GM23248 (cell line): ENCODE data around the gene NOTCH2. TPM values are rescaled to one million over a fixed set of nuclear protein-coding genes. Genes with fewer than 3 reads are reported as not detected.

ENCODE experiments used
- DNase-seq: peaks from one replicate; pipeline ENCODE4 v3.0.0-alpha.2; 2015
- H2AFZ ChIP-seq: fragments of 200-600 bp; sonication (generic); 2 replicates; pipeline ENCODE4 v1.6.1; 2016; ENCODE audit warnings: antibody characterized with exemption
- H3F3A ChIP-seq: fragments of 200-600 bp; sonication (generic); 2 replicates; pipeline ENCODE4 v1.6.1; 2016; ENCODE audit warnings: mild to moderate bottlenecking, antibody characterized with exemption, mixed run types; ENCODE audit not compliant: insufficient read depth
- H3K27ac ChIP-seq: fragments of 200-600 bp; sonication (generic); 2 replicates; pipeline ENCODE4 v1.5.1; 2016; ENCODE audit warnings: mild to moderate bottlenecking
- H3K27me3 ChIP-seq: fragments of 200-600 bp; sonication (generic); replicated peaks from 2 replicates; pipeline ENCODE4 v1.6.1; 2016; ENCODE audit warnings: mild to moderate bottlenecking; ENCODE audit not compliant: insufficient read depth
- H3K36me3 ChIP-seq: fragments of 200-600 bp; sonication (generic); 2 replicates; pipeline ENCODE4 v1.6.1; 2016; ENCODE audit warnings: low read depth, mild to moderate bottlenecking
- H3K4me1 ChIP-seq: fragments of 200-600 bp; sonication (generic); 2 replicates; pipeline ENCODE4 v1.6.1; 2016; ENCODE audit warnings: mild to moderate bottlenecking; ENCODE audit not compliant: insufficient read depth
- H3K4me2 ChIP-seq: fragments of 200-600 bp; sonication (generic); one replicate; pipeline ENCODE4 v1.6.1; 2016; ENCODE audit warnings: mild to moderate bottlenecking; ENCODE audit not compliant: unreplicated experiment
- H3K4me3 ChIP-seq: fragments of 200-600 bp; sonication (generic); 2 replicates; pipeline ENCODE4 v1.5.1; 2016; ENCODE audit warnings: mild to moderate bottlenecking
- H3K79me2 ChIP-seq: fragments of 200-600 bp; sonication (generic); 2 replicates; pipeline ENCODE4 v1.6.1; 2016; ENCODE audit warnings: mild to moderate bottlenecking; ENCODE audit not compliant: insufficient read depth
- H3K9ac ChIP-seq: fragments of 200-600 bp; sonication (generic); 2 replicates; pipeline ENCODE4 v1.6.1; 2016; ENCODE audit warnings: mild to moderate bottlenecking
- H3K9me2 ChIP-seq: fragments of 200-600 bp; sonication (generic); 2 replicates; pipeline ENCODE4 v1.6.1; 2016; ENCODE audit warnings: mixed run types, mild to moderate bottlenecking, moderate library complexity; ENCODE audit not compliant: insufficient read depth
- H3K9me3 ChIP-seq: fragments of 200-600 bp; sonication (generic); one replicate; pipeline ENCODE4 v1.6.1; 2017; ENCODE audit warnings: low read depth
- H4K20me1 ChIP-seq: fragments of 200-600 bp; sonication (generic); 2 replicates; pipeline ENCODE4 v1.6.0; 2016; ENCODE audit not compliant: insufficient read depth
- EZH2 ChIP-seq: fragments of 200-600 bp; sonication (generic); IDR thresholded peaks from 2 replicates; pipeline ENCODE4 v1.6.1; 2018; ENCODE audit warnings: antibody characterized with exemption, mild to moderate bottlenecking; ENCODE audit not compliant: insufficient read depth, poor library complexity, severe bottlenecking
- EZH2phosphoT487 ChIP-seq: fragments of 200-600 bp; sonication (generic); IDR thresholded peaks from 2 replicates; pipeline ENCODE4 v1.6.1; 2018; ENCODE audit warnings: antibody characterized with exemption, moderate library complexity, mild to moderate bottlenecking, low read depth; ENCODE audit not compliant: insufficient read depth
- WGBS, 2 experiments: methylation state at CpG; one replicate each; pipeline ENCODE4 v1.1.6; 2015 to 2017; ENCODE audit warnings: low lambda C conversion rate in 2 of 2, low coverage in 1 of 2; ENCODE audit errors: missing lambda C conversion rate in 2 of 2; 5-methylcytosine and 5-hydroxymethylcytosine counted together
- in situ Hi-C: fragments of 300-500 bp; cut with MboI; formaldehyde crosslinking; loops from 2 replicates; pipeline ENCODE4 v1.15.0; 2020
- polyA plus RNA-seq: library from polyadenylated mRNA; unstranded; fragments of >200 nt; fragmentation: Nextera tagmentation; extraction: Ambion mirVana; gene quantifications from 2 replicates; pipeline ENCODE4 v1.2.1, GENCODE V29; 2016
- total RNA-seq: library from RNA; depleted of rRNA; stranded (reverse); fragments of >200 nt; shearing (Covaris generic); gene quantifications from 2 replicates; pipeline ENCODE4 v1.2.3, GENCODE V29; 2014

NOTCH2 gene
- total and polyA plus RNA-seq, 2 experiments from 2014 or later: 45.2 to 136 TPM

- no peaks in the 10 kb centered on the region for H3K27me3 ChIP-seq
- no peak for DNase-seq
- in situ Hi-C loops: no loop called here
- no peaks in the 10 kb centered on the region for H3K9me3 ChIP-seq
- no peaks in the 10 kb centered on the region; the same call in 1 of the 2 replicates for H4K20me1 ChIP-seq
- no peak for TF ChIP-seq EZH2
- TF ChIP-seq EZH2phosphoT487: no peak
- no peak overlapping the region for H2AFZ ChIP-seq
- H3K79me2 ChIP-seq: peaks cover 26% of the 10 kb centered on the region
- no peaks in the 10 kb centered on the region for H3K9me2 ChIP-seq
- H3K4me1 ChIP-seq: no peaks in the 10 kb centered on the region
- no peak overlapping the region for H3K4me2 ChIP-seq
- no peak overlapping the region for H3K4me3 ChIP-seq
- peaks cover 14% of the 10 kb centered on the region; the same call in 1 of the 2 replicates for H3F3A ChIP-seq
- H3K27ac ChIP-seq: no peak overlapping the region
- H3K9ac ChIP-seq: no peak overlapping the region
- H3K36me3 ChIP-seq: peaks cover 70% of the 10 kb centered on the region
These were observed 136.1 kb downstream of the NOTCH2 start for GRCh38 chr1:119933397-119933796.

GRCh38 chr1:119929643-119930315 is 139.7 kb downstream of the NOTCH2 start:
- in situ Hi-C loops: no loop called here

GRCh38 chr1:119926553-119926952 is 142.9 kb downstream of the NOTCH2 start:
- Histone ChIP-seq H3K27me3 (no peaks in the 10 kb centered on the region), H3K36me3 (peaks cover 74% of the 10 kb centered on the region), H3K9me2 (no peaks in the 10 kb centered on the region), H3K4me3 (no peak overlapping the region), H3K9me3 (no peaks in the 10 kb centered on the region), H3K79me2 (no peaks in the 10 kb centered on the region; the same call in 1 of the 2 replicates), H3K4me1 (no peaks in the 10 kb centered on the region), H3K9ac (no peak overlapping the region), H3K27ac (no peak overlapping the region), H2AFZ (no peak overlapping the region), H3K4me2 (no peak overlapping the region), H3F3A (no peaks in the 10 kb centered on the region), H4K20me1 (no peaks in the 10 kb centered on the region; the same call in 1 of the 2 replicates)
- TF ChIP-seq EZH2phosphoT487: no peak
- TF ChIP-seq EZH2: no peak
- in situ Hi-C loops: no loop called here
- 99 to 100% methylated on average over 3 of the region's 3 CpGs for WGBS, 2 experiments
- no peak for DNase-seq

More at GRCh38 chr1:119929643-119930315, 139.7 kb downstream of the NOTCH2 start:
- DNase-seq: no peak
- H3K36me3 ChIP-seq: peaks cover 72% of the 10 kb centered on the region
- H3K79me2 ChIP-seq: peaks cover 20% of the 10 kb centered on the region
- no peak overlapping the region for H3K4me2 ChIP-seq
- no peak for TF ChIP-seq EZH2phosphoT487
- TF ChIP-seq EZH2: no peak
- no peaks in the 10 kb centered on the region for H3K4me1 ChIP-seq
- H3K27ac ChIP-seq: no peak overlapping the region
- H3K9ac ChIP-seq: no peak overlapping the region
- 97 to 100% methylated on average over 1 of the region's 1 CpG for WGBS, 2 experiments
- peaks cover 11% of the 10 kb centered on the region; the same call in 1 of the 2 replicates for H3F3A ChIP-seq
- no peaks in the 10 kb centered on the region for H3K9me3 ChIP-seq
- no peak overlapping the region for H2AFZ ChIP-seq
- H4K20me1 ChIP-seq: no peaks in the 10 kb centered on the region; the same call in 1 of the 2 replicates
- H3K9me2 ChIP-seq: no peaks in the 10 kb centered on the region
- no peak overlapping the region for H3K4me3 ChIP-seq
- no peaks in the 10 kb centered on the region for H3K27me3 ChIP-seq

- Histone ChIP-seq H3F3A (no peaks in the 10 kb centered on the region), H3K9ac (no peak overlapping the region), H2AFZ (no peak overlapping the region), H3K9me2 (no peaks in the 10 kb centered on the region), H3K36me3 (peaks cover 87% of the 10 kb centered on the region), H3K4me1 (no peaks in the 10 kb centered on the region), H3K4me2 (no peak overlapping the region), H3K4me3 (no peak overlapping the region), H3K79me2 (no peaks in the 10 kb centered on the region), H3K9me3 (no peaks in the 10 kb centered on the region), H3K27me3 (no peaks in the 10 kb centered on the region), H4K20me1 (no peaks in the 10 kb centered on the region; the same call in 1 of the 2 replicates), H3K27ac (no peak overlapping the region)
- 93 to 94% methylated on average over 19 of the region's 19 CpGs for WGBS, 2 experiments
- TF ChIP-seq EZH2: no peak
- TF ChIP-seq EZH2phosphoT487: no peak
- in situ Hi-C loops: no loop called here
- no peak for DNase-seq
These were observed 144.2 kb downstream of the NOTCH2 start for GRCh38 chr1:119924948-119925898.
